HEK293 (cell line): ENCODE measurements around the gene ZSCAN30.

Experiments
- CTCF ChIA-PET: fragments of 350-600 bp; formaldehyde crosslinking; extraction: SDS; loops from one replicate; lab custom pipeline; 2021; ENCODE audit warnings: antibody characterized with exemption; lab: Yijun Ruan, JAX
- POLR2A ChIA-PET: fragments of 300-600 bp; formaldehyde crosslinking; extraction: SDS; loops from one replicate; lab custom pipeline; 2020; ENCODE audit warnings: antibody characterized with exemption, inconsistent platforms; lab: Yijun Ruan, JAX
- H3K27ac ChIP-seq: fragments of 200-500 bp; sonication (Bioruptor generic); 2 replicates; pipeline ENCODE4 v1.5.1; 2014; ENCODE audit warnings: low read depth, low read length, control low read depth, inconsistent platforms; ENCODE audit errors: extremely low read depth
- H3K36me3 ChIP-seq, 2 experiments: fragments of 200-500 bp in 1 of 2; sonication (Bioruptor generic) in 1 of 2; 1 replicate in 1 of 2; 2 replicates in 1 of 2; pipeline ENCODE4 v1.5.1; 2014 to 2017; ENCODE audit warnings: inconsistent platforms in 2 of 2, low read length in 2 of 2; ENCODE audit not compliant: control insufficient read depth in 2 of 2, insufficient read depth in 1 of 2
- H3K4me1 ChIP-seq: fragments of 200-500 bp; sonication (Bioruptor generic); 2 replicates; pipeline ENCODE4 v1.5.1; 2014; ENCODE audit warnings: mild to moderate bottlenecking, low read length, inconsistent platforms; ENCODE audit not compliant: control insufficient read depth, insufficient read depth
- H3K4me3 ChIP-seq: 2 replicates; pipeline ENCODE4 v1.5.1; 2011; ENCODE audit warnings: low read depth, mild to moderate bottlenecking, control low read depth, low read length, moderate library complexity
- H3K9me3 ChIP-seq: fragments of 200-500 bp; sonication (Bioruptor generic); 2 replicates; pipeline ENCODE4 v1.5.1; 2014; ENCODE audit warnings: low read depth, low read length, inconsistent platforms; ENCODE audit not compliant: control insufficient read depth, insufficient read depth
- GLI2 ChIP-seq: fragments of 450-650 bp; formaldehyde crosslinking; IDR thresholded peaks from 2 replicates; pipeline ENCODE4; 2017; ENCODE audit warnings: missing biosample characterization, missing genetic modification characterization, low read depth, borderline replicate concordance
- GLIS2 ChIP-seq: fragments of 450-650 bp; formaldehyde crosslinking; IDR thresholded peaks from 2 replicates; pipeline ENCODE4 v1.5.1; 2016; ENCODE audit warnings: missing biosample characterization, missing genetic modification characterization
- IKZF3 ChIP-seq: fragments of 450-650 bp; IDR thresholded peaks from 2 replicates; pipeline ENCODE4 v1.5.0; 2018; ENCODE audit warnings: missing biosample characterization, mild to moderate bottlenecking, missing genetic modification characterization, moderate library complexity
- SETDB1 ChIP-seq: IDR thresholded peaks from one replicate; pipeline ENCODE4 v1.6.1; 2017; ENCODE audit warnings: mild to moderate bottlenecking, low read length, moderate library complexity, mixed read lengths; ENCODE audit not compliant: insufficient read length
- TRIM28 ChIP-seq: IDR thresholded peaks from 2 replicates; pipeline ENCODE4 v1.6.1; 2011; ENCODE audit warnings: low read length, control low read depth, borderline replicate concordance
- ZNF146 ChIP-seq: fragments of 450-650 bp; formaldehyde crosslinking; IDR thresholded peaks from 2 replicates; pipeline ENCODE4 v1.5.1; 2016; ENCODE audit warnings: missing biosample characterization, missing genetic modification characterization
- ZNF148 ChIP-seq: fragments of 450-650 bp; formaldehyde crosslinking; IDR thresholded peaks from 2 replicates; pipeline ENCODE4 v1.5.0; 2017; ENCODE audit warnings: missing biosample characterization, missing genetic modification characterization, borderline replicate concordance
- ZNF274 ChIP-seq, 2 experiments: fragments of 200-500 bp in 1 of 2; fragments of 450-650 bp in 1 of 2; sonication (Bioruptor generic) in 1 of 2; formaldehyde crosslinking in 1 of 2; IDR thresholded peaks; 2 replicates each; pipeline versions ENCODE4 v1.5.1 to v1.6.1; 2014 to 2016; ENCODE audit warnings: borderline replicate concordance in 1 of 2, inconsistent platforms in 1 of 2, low read length in 1 of 2, missing biosample characterization in 1 of 2, missing genetic modification characterization in 1 of 2
- ZNF292 ChIP-seq: fragments of 450-650 bp; formaldehyde crosslinking; IDR thresholded peaks from 2 replicates; pipeline ENCODE4 v1.5.1; 2016; ENCODE audit warnings: low read depth, missing biosample characterization, missing genetic modification characterization, borderline replicate concordance
- ZNF391 ChIP-seq: fragments of 450-650 bp; formaldehyde crosslinking; IDR thresholded peaks from 2 replicates; pipeline ENCODE4 v1.5.1; 2016; ENCODE audit warnings: low read depth, missing biosample characterization, missing genetic modification characterization, borderline replicate concordance
- ZNF513 ChIP-seq: fragments of 450-650 bp; IDR thresholded peaks from 2 replicates; pipeline ENCODE4 v1.5.1; 2018; ENCODE audit warnings: missing biosample characterization, missing genetic modification characterization
- ZNF610 ChIP-seq: fragments of 450-650 bp; formaldehyde crosslinking; IDR thresholded peaks from 2 replicates; pipeline ENCODE4 v1.5.1; 2016; ENCODE audit warnings: missing biosample characterization, missing genetic modification characterization, borderline replicate concordance
- ZNF629 ChIP-seq: fragments of 450-650 bp; formaldehyde crosslinking; IDR thresholded peaks from 2 replicates; pipeline ENCODE4 v1.5.1; 2017; ENCODE audit warnings: missing biosample characterization, missing genetic modification characterization
- ZNF791 ChIP-seq: fragments of 450-650 bp; formaldehyde crosslinking; IDR thresholded peaks from 2 replicates; pipeline ENCODE4 v1.5.1; 2016; ENCODE audit warnings: missing biosample characterization, missing genetic modification characterization
- ZNF792 ChIP-seq: fragments of 450-650 bp; formaldehyde crosslinking; IDR thresholded peaks from 2 replicates; pipeline ENCODE4 v1.5.1; 2016; ENCODE audit warnings: missing biosample characterization, missing genetic modification characterization
- TF ChIP-seq, protein P1 (sequence below): fragments of 450-650 bp; formaldehyde crosslinking; IDR thresholded peaks from 2 replicates; pipeline ENCODE4 v1.5.1; 2017; ENCODE audit warnings: missing biosample characterization, missing genetic modification characterization
- TF ChIP-seq, protein P2 (sequence below): fragments of 450-650 bp; formaldehyde crosslinking; IDR thresholded peaks from 2 replicates; pipeline ENCODE4 v1.5.1; 2016; ENCODE audit warnings: missing biosample characterization, missing genetic modification characterization

ZSCAN30 gene

DNA sequence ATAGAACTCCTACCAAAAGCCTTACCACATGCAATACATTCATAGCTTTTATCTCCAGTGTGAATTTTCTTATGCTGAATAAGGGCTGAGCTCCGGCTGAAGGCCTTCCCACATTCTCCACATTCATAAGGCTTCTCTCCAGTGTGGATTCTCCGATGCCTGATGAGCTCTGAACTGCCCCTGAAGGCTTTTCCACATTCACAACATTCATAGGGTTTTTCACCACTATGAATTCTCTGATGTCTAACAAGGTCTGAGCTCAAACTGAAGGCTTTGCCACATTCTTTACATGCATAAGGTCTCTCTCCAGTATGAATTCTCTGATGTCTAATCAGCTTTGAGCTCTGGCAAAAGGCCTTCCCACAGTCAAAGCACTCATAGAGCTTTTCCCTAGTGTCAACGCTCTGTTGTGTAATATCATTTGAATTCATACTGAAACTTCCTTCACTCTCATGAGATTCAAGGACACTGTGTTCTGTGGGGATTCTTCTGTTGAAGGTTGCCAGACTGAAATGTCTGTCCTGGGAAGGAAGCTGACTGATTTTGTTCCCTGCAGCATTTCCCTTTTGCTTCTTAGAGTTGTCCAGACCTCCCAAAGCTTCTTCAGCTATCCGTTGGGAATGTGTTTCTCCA, 36.3 kb downstream of the ZSCAN30 start:
- ChIA-PET POLR2A (no interaction called here), CTCF (interaction anchor here (0.6 to 0.7 kb wide), 3 partner anchors 12 to 453 kb away, joined by 3 to 4 read pairs (median 3); no protein-coding TSS in a partner anchor)
- no peaks in the 10 kb centered on the region for H3K4me1 ChIP-seq
- no peak for TF ChIP-seq GLI2 (tag by site-specific recombination)
- no peak for TF ChIP-seq ZNF792 (tag by site-specific recombination)
- peak; percentile 92 for TF ChIP-seq SETDB1
- peak; percentile 36; the same call in 1 of the 2 replicates for TF ChIP-seq ZNF274 (IDR thresholded peaks at IDR 0.05; ENCODE audit: low read length)
- TF ChIP-seq ZNF274 (tag by site-specific recombination; IDR thresholded peaks at IDR 0.05; ENCODE audit: borderline replicate concordance) = peak; percentile 78; the same call in 1 of the 2 replicates
- no peak for TF ChIP-seq ZNF148 (tag by site-specific recombination)
- peak; percentile 76; the same call in 1 of the 2 replicates for TF ChIP-seq TRIM28
- H3K36me3 ChIP-seq = peaks cover under 1 to 67% of the 10 kb centered on the region in 2 experiments; a peak in 2 of 3 replicates
- H3K4me3 ChIP-seq = no peak overlapping the region
- no peaks in the 10 kb centered on the region; the same call in 1 of the 2 replicates for H3K9me3 ChIP-seq
- H3K27ac ChIP-seq = no peak overlapping the region

GRCh38 chr18:35252466-35252865, 37.6 kb downstream of the ZSCAN30 start:
- CTCF ChIA-PET = no interaction called here
- POLR2A ChIA-PET = no interaction called here
- Histone ChIP-seq H3K36me3 (peaks cover 14 to 70% of the 10 kb centered on the region in 2 experiments), H3K4me1 (no peaks in the 10 kb centered on the region), H3K4me3 (no peak overlapping the region), H3K27ac (no peak overlapping the region), H3K9me3 (no peaks in the 10 kb centered on the region; the same call in 1 of the 2 replicates)
- no peak for TF ChIP-seq TRIM28
- TF ChIP-seq ZNF292 (tag by site-specific recombination) = no peak
- no peak for TF ChIP-seq ZNF146 (tag by site-specific recombination)
- TF ChIP-seq, protein P1, sequence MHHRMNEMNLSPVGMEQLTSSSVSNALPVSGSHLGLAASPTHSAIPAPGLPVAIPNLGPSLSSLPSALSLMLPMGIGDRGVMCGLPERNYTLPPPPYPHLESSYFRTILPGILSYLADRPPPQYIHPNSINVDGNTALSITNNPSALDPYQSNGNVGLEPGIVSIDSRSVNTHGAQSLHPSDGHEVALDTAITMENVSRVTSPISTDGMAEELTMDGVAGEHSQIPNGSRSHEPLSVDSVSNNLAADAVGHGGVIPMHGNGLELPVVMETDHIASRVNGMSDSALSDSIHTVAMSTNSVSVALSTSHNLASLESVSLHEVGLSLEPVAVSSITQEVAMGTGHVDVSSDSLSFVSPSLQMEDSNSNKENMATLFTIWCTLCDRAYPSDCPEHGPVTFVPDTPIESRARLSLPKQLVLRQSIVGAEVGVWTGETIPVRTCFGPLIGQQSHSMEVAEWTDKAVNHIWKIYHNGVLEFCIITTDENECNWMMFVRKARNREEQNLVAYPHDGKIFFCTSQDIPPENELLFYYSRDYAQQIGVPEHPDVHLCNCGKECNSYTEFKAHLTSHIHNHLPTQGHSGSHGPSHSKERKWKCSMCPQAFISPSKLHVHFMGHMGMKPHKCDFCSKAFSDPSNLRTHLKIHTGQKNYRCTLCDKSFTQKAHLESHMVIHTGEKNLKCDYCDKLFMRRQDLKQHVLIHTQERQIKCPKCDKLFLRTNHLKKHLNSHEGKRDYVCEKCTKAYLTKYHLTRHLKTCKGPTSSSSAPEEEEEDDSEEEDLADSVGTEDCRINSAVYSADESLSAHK (tag by site-specific recombination) = no peak
- no peak for TF ChIP-seq ZNF513 (tag by site-specific recombination)
- no peak for TF ChIP-seq IKZF3 (tag by site-specific recombination)
- TF ChIP-seq ZNF610 (tag by site-specific recombination) = no peak
- TF ChIP-seq, protein P2, sequence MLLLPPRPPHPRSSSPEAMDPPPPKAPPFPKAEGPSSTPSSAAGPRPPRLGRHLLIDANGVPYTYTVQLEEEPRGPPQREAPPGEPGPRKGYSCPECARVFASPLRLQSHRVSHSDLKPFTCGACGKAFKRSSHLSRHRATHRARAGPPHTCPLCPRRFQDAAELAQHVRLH (tag by site-specific recombination) = no peak
- no peak for TF ChIP-seq ZNF791 (tag by site-specific recombination)
- no peak for TF ChIP-seq ZNF629 (tag by site-specific recombination)
- no peak for TF ChIP-seq GLIS2 (tag by site-specific recombination)
- TF ChIP-seq ZNF391 (tag by site-specific recombination) = no peak
